HepG2 (cell line): ENCODE data around the gene TMEM121.

ENCODE experiments used
- CTCF ChIP-seq: sonication (generic); formaldehyde crosslinking; IDR thresholded peaks from 2 replicates; pipeline ENCODE4 v1.5.0; 2020; ENCODE audit warnings: mild to moderate bottlenecking, missing genetic modification reagents, moderate library complexity
- EEA1 ChIP-seq: sonication (generic); formaldehyde crosslinking; IDR thresholded peaks from 2 replicates; pipeline ENCODE4 v1.5.1; 2020; ENCODE audit warnings: mild to moderate bottlenecking, missing genetic modification reagents, borderline replicate concordance
- GZF1 ChIP-seq: sonication (generic); formaldehyde crosslinking; IDR thresholded peaks from 2 replicates; pipeline ENCODE4 v1.5.1; 2020; ENCODE audit warnings: mild to moderate bottlenecking, missing genetic modification reagents
- MYNN ChIP-seq: sonication (generic); formaldehyde crosslinking; IDR thresholded peaks from 2 replicates; pipeline ENCODE4 v1.4.0; 2020; ENCODE audit warnings: mild to moderate bottlenecking, low read depth, missing genetic modification reagents
- NCOA1 ChIP-seq: sonication (generic); formaldehyde crosslinking; IDR thresholded peaks from 2 replicates; pipeline ENCODE4 v1.9.0; 2021; ENCODE audit warnings: missing genetic modification reagents
- ZNF550 ChIP-seq: sonication (generic); formaldehyde crosslinking; IDR thresholded peaks from 2 replicates; pipeline ENCODE4 v1.4.0; 2020; ENCODE audit warnings: mild to moderate bottlenecking, missing genetic modification reagents, borderline replicate concordance
- ZNF749 ChIP-seq: sonication (generic); formaldehyde crosslinking; IDR thresholded peaks from 2 replicates; pipeline ENCODE4 v1.8.0; 2022; ENCODE audit warnings: mild to moderate bottlenecking, missing genetic modification reagents, moderate library complexity, borderline replicate concordance

GRCh38 chr14:105577314-105577861 lies 51.0 kb downstream of the TMEM121 start:
- TF ChIP-seq ZNF550 (CRISPR knock-in tag) (no peak), CTCF (CRISPR knock-in tag) (no peak), EEA1 (CRISPR knock-in tag) (no peak), MYNN (CRISPR knock-in tag) (no peak), GZF1 (CRISPR knock-in tag) (no peak), ZNF749 (CRISPR knock-in tag) (no peak), NCOA1 (no peak)
